Activated T-cell treated with anti-CD3 and anti-CD28 coated beads, Interleukin-2, amount 50 U/mL, for 4 hours (primary cell): ENCODE results near the gene POU6F1. TPM values are rescaled to one million over a fixed set of nuclear protein-coding genes. Genes with fewer than 3 reads are reported as not detected.

Experiments
- total RNA-seq, 3 donors: library from RNA; stranded (reverse); gene quantifications; one replicate each; pipeline ENCODE4 v1.2.1, GENCODE V29; 2021

The POU6F1 gene
- total RNA-seq, 3 donors from 2014 or later: 4.1 to 8.5 (median 7.2) TPM

Other genes starting within 250 kb of the POU6F1 start
- gene SLC11A2, start 191.7 kb downstream of the POU6F1 start, total RNA-seq: 10 to 100 TPM; 39.1 to 45.0 (median 39.3) TPM
- gene LETMD1, start 169.7 kb downstream of the POU6F1 start, total RNA-seq: 10 to 100 TPM; 40.6 to 47.6 (median 42.5) TPM
- gene CSRNP2, start 134.5 kb downstream of the POU6F1 start, total RNA-seq: 10 to 100 TPM; 20.7 to 22.5 (median 21.5) TPM
- 10 to 100 TPM; 32.9 to 33.7 (median 33.1) TPM for gene TFCP2, start 44.9 kb downstream of the POU6F1 start, total RNA-seq
- 100 to 1,000 TPM; 143 to 145 (median 145) TPM for gene DAZAP2, start 20.8 kb upstream of the POU6F1 start, total RNA-seq
- under 1 TPM; 0.76 to 0.87 (median 0.79) TPM for gene SMAGP, start 52.4 kb upstream of the POU6F1 start, total RNA-seq
- 10 to 100 TPM; 14.7 to 20.9 (median 16.4) TPM for gene BIN2, start 106.1 kb upstream of the POU6F1 start, total RNA-seq
- not detected for gene CELA1, start 128.6 kb upstream of the POU6F1 start, total RNA-seq
- 10 to 100 TPM; 10.8 to 16.9 (median 11.9) TPM for gene GALNT6, start 173.3 kb upstream of the POU6F1 start, total RNA-seq
- 1 to 10 TPM in 2 of 3 donors, under 1 TPM in 1; 0.82 to 2.9 (median 1.1) TPM for gene SLC4A8, start 206.8 kb upstream of the POU6F1 start, total RNA-seq